ENCODE data around the gene AOPEP.
A peak's percentile ranks its signal among the peaks of the same experiment; 100 is the strongest.

AOPEP gene

DNA sequence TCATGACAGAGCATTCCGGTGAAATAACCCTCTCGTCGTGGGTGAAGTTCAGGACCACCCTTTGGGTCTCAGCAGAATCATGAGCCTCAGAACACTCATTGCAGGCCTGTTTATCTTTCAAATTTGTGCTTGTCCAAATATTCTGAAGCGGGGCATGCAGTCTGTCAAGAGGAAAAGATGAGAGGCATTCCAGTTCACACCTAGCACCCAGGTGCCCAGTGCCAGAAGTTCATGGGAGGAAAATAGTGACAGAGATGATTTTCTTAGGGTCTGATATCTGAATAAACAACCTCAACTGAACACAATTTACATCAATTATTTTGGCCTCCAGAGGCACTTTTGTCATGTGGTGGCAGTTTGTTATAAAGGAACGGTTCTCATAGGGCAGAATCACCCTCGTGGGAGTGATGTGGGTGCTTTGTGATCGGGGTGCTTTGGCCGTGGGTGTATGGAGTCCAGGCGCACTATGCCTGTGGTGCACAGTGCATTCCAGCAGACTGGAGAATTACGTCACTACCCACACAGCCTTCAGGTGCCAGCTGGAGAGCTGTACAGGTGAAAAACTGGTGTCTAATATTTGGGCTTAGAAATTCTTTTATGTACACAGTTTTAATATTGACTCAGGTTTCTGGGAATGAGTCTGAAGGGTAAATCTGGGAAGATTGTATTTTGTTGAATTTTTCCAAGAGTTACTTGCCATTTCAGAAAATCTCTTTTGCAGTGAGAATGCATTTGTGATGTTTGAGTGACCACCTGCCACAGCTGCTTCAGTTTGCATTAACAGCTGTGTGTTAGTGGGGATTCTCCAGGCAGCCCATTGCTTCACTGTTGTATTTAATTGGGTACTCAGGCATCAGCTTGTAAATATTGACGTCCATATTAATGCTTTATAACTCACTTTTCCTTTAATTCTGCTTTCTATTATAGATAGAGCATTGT is 301.7 kb downstream of the AOPEP start:
- DNase-seq, result no peak

DNA sequence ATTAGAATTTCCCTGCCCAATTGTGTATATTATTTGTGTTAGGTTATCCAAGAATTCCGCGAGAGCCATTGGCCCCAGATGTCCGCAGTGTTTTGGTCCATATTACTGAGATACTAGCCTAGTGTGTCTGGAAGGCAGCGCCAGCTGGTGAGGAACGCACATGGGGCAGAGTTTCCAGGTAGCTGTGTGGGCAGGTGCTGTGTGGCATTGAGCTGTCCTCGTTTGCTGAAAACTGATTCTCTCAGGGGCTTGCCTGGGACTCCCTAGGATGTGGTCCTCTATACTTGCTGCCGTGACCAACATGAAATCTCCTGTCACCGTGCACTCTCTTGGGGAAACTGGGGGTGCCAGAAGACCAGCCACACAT is 302.3 kb downstream of the AOPEP start:
- no peak for DNase-seq

DNA sequence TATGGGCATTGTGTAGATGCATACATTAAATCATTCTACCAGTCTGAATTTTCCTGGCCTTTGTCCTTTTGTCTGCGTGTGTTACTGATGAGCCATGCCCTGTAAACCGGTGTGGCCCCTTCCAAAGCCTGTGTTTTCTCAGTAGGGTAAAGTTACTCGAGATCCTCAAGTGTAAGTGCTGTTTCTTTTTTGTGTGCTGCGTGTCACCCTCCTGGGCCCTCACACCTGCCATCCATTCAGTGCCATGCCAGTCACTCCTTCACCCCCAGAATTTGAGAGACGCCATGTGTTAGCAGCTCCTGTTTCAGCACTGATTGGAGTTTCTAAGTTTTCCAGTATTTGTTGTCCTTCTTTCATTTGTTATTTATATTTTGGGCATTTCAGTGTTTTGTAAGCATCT is 302.8 kb downstream of the AOPEP start:
- DNase-seq, result no peak

DNA sequence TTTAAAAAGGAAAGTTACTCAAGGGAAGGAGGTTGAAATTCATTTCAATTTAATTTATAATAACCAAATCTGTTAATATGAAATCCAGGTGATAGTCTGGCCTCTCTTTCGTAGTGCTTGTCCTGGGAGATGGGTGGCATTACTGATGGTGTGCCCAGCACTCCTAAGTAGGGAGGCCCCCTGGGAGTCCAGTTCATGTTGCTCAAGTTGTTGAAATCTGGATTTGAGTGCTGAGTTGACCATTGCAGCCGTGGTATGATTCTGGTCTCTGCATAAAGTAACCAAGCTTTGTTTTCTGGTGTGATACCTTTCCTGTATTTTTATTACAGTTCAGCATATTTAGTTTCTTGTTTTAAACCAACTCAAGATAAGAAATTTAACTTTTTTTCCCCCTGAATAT is 303.2 kb downstream of the AOPEP start:
- no peak for DNase-seq

DNA sequence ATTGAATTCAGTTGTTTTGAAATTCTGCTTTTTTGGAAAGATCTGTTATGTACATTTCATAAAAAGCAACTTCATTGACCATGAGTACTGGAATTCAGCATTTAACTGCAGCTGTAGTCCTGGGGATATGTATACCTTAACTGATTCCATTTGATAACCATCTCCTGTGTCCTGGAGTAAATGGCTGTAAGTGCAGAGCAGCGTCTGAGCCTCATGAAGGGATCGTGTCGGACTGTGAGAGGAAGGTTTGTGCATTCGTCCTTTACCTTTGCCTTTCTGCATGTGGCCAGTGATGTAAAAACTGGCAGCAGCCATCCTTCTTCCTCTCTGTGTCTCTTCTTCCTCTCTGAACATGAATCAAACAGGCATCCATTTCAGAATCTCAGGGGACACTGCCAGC is 303.8 kb downstream of the AOPEP start:
- DNase-seq, result no peak

DNA sequence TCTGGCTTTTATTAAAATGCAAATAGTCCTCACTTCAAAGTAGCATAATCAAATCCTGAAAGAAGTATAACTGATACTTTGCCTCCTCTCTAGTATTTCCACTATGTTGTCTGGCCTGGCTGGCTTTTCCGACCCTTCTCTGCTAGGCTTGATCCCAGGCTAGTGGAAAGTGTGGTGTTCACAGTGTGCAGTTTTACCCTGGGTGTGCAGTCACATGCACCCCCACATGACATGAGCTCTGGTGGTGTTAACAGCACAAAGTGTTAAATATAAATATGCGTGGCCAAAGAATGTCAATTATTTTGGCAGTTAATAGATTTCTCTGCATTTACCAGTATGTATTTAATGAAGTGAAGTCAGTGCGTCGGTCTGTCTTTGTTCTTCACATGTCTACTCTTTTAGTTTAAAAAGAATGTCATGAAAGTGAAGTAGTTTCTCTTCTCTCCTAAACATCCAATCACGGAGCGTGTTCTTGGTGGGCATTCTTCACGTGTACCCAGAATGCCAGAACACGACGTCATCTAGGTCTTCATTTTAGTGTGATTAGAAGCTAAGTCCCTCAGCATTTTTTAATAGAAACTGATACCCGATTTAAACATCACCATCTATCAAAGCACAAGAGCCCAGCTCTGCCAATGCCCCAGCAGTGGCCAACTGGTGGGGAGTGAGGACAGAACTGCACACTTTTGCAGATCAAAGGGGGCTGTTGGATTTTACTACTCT is 304.6 kb downstream of the AOPEP start:
- no peak for DNase-seq

DNA sequence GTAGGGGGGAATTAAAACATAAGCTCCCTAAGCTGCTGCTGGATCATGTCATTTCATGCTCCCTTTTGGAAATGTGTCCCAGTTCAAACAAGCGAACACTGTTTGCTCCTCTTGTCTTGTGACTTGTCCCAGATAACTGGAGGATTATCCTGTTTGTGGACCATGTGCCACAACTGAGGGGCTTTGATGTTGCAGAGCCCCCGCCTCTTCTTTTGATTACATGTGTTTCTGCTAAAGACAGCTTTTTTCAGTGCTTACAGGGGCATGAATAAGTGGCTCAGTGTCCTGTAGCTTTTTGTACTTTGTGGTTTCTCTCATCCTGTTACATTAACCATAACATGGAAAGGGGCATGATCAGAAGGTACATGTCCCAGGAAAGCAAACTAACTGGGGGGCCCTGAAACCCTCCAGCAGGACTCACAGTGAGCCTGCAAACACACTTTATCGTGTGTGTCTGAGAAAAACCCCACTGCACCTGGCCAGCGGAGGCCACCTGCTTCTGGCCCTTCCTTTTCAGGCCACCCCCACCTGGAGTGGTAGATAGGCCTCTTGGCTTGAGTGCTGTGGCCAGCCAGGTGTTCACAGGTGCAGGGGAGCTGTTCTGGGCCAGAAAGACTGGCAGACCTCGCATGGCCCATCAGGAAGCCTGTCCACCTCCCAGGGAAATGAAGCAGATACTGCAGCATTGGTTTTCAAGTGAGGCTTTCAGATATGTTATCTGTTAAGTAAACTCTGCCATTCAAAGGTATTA is 305.4 kb downstream of the AOPEP start:
- DNase-seq, result no peak

DNA sequence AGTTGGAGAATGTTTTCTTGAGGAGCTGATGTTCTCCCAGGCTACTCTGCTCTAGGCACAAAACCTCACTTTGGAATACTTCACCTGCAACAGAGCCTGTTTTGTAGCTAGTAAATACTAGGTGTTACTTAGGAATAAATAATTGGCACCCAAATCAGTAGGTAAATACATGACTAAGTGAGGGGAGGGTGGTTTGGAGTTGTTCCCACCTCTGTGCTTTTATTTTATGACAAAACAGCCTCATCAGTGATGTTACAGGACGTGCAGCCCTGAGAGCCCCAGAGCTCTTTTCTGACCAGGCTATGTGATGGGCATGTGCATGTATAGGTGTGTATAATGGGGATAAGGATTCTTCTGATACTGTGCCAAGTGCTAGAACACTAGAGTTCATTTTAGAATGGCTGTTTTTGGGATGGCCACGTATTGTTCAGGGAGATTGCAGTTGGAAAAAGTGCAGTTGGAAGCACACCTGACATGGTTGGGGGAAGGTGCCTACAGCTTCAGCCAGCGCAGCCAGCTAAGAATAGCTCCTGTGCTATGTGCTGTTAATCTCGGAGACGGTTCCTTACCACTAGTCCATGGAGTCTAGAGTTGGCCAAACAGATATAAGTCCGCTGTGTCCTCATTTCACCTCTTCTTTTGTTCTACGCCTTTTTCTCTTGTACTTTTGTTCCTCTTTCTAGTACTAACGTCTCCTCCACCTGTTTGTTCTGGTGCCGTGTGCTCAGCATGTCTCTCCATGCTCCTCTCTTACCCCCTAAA is 306.3 kb downstream of the AOPEP start:
- no peak for DNase-seq

DNA sequence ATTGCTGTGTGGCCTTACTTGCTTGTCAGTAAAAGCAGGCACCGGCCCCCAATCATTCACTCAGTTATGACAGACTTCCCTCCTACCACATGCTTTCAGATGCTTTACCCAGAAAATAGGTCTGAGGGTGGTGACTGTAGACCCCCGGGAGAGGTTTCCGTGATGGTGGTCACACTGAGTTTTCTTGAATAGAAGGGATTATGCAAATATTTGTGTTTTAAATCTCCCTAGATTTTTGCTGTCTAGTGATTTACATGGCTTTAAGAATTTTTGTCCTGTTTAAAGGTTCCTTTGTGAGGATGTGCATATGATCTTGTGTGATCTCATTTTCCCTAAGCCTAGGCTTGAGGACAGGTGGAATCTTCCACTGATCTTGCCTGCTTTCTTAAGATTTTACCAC is 309.3 kb downstream of the AOPEP start:
- DNase-seq, result no peak

DNA sequence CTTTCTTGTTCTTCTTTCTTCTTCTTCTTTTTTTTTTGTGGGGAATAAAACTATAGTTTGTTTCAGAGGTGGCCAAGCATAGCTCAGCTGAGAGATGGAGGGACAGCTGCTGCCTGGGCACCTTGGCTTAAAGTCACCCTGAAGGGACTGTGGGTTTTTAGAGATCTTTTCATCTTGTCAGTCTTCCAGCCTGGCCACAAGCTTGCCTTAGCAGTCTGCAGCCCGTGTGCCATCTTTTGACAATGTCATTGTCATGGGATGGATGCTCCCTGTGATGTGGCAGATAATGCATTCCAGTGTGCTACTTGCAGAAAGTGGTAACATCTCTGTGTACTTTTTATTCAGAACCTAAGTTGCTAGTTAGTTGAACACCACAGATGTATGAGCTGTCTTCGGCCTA is 310.2 kb downstream of the AOPEP start:
- no peak for DNase-seq

DNA sequence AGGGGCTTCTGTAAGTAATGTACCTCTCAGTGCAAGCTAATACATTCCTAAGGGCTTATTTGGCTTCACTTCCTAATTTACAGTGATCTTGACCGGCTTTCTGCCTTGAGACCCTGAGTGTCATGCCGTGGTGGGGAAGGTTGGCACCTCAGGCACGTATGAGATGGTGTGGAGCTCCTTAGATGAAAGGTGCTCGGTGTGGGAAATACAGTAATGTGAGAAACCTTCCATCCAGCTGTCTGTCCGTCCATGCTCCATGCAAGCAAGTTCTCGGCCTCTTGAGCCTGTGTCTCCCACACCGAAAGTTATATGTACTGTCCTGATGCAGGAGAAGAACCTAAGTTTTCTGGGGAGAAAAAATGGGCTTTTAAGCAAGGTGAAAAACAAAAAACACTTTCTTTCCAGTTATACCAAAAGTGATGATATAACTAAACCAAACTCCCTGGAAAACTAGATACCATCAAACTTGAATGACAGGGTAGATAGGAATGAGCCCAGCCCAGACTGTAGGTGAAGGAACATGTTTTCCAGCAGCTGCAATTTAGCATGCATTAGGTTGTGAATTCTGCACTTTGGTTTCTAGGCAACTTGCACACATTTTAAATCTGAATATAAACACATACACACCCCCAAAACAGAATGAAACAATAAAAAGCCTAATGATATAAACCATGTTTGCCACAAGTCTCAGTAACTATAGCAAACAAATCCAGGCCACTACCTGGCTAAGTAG is 311.5 kb downstream of the AOPEP start:
- DNase-seq, result no peak

DNA sequence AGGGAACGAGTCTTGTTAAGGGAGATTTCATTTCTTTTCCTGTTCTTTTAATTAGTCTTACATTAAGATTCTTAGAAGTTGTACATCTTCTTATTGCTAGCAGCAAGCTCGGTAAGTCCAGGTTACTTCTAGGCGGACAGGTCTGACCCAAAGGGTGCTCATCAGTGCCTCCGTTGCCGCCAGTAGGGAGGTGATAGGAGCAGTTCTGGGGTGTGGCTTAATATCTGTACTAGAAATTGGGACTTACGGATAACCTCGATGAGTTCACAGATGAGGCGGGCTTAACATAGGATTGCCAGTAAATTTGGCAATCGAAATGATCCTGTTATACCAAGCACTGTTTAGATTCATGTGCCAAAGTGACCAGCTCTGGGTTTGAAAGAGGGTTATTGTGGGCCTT is 312.2 kb downstream of the AOPEP start:
- DNase-seq, result no peak

DNA sequence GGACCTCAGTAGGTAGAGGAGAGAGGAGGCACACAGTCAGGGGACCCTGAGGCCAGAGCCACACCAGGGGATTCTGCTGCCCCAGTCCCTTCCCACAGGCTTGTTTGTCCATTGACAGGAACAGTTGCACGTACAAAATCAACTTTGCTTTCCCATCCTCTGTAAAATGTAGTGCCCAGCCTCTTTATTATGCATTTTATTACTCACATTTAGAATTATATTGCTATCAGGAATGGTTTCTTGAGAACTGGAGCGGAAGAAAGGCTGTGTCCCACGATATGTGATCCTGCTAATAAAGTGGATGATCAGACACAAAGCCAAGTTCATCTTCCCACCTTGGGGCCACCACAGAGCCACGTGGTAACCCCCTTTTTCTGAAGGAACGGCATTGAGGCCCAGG is 313.6 kb downstream of the AOPEP start:
- DNase-seq, result no peak

DNA sequence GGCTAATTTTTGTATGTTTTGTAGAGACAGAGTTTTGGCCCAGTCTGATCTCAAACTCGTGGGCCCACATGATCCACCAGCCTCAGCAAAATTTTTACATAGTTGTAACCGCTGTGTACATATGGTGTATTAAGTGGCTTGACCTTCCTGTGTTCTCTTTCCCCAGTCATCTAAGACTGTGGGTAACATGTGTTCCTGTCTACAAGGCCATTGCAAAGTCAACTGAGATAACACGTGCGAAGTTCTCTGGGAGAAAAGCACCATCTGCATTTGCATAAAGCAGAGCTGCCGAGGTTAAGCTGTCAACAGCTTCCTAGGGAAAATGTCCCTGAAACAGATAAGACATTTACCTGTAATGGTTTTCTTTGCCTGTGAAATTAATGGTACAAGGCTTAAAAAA is 317.3 kb downstream of the AOPEP start:
- no peak for DNase-seq

DNA sequence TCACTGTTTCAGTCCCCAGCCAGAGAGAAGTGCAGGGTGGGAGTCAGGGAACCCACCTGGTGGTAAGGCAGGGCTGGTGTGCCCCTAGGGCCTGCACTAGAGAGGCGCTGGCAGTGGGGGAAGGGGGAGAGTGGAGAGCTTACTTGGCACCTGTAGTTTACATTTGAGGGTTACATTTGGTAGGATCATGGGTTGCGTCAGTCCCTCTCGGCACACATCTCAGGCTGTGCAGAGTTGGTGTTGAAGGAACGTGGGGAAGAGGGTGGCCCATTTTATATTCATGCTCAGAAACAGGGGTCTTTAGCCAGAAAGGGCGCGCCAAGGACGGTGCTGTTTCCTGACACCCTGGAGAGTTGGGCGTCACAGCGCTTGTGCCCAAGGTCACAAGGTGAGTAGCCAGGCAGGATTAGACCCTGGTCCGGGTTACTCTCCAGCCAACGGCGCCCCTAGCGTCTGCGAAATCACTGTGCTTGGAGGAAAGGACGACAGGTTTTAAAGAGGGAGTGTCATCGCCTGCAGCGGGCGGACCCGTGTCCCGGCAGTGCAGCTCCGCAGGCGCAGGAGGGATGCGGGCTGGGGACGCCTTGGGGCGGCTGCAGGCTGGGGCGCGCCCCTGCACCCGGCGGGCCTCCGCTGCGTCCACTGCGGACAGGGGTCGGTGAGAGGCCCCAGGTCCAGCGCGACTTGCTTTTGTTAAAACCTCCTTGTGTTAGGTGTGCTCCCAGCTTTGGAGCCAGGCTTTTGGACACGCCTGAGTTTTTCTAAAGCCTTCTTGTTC is 318.4 kb downstream of the AOPEP start:
- no peak for DNase-seq

DNA sequence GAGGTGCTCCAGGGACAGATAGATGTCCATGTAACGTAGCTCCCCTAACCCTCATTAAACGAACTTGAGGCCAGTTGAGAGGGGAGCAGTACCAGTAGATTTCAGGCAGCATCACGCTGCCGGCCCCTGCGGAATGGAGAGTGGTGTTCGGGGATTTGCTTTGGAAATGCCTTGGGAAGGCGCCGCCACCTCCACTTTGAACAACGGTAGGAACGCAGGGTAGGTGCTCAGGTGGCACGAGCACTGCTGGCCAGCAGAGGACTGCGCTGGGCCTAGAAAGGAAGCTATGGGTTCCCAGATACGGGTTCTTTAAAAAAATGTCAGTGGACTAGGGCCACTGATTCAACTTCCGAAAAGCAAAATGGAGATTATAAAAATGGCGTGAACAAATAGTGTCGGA is 319.3 kb downstream of the AOPEP start:
- no peak for DNase-seq

DNA sequence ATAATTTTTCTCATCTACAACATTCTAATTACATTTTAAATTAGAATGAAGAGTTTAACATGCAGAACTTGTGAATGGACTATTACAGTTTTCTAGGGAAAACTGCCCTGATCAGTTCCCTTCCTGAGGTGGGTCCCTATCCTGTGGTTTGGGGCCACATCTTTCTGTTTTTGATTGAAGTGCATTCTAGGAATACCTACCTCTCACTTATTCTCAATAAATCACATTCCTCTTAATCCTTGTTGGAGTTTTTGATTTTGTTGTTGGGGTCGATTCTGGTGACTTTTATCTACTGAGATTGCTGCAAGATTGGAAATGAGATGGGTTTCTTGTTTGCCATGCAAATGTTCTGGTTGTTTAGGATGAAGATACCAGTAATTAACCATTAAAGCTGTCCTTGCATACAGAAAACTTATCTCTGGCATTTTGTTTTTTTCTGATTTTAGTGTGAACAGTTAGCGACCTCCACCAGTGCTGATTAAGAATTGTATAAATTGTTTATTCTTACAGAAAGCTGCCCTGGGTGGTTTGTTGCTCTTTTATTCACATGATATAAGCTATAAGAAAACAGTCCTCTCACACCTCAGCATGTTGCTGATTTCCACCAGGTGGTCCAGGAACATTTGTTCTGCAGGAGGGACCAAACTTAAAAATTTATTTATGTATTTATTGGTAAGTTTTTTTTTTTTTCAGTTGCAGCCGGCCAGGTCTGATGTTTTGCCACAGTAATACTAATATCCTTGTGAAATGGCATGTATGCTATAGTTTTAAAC is 321.1 kb downstream of the AOPEP start:
- DNase-seq, result no peak

DNA sequence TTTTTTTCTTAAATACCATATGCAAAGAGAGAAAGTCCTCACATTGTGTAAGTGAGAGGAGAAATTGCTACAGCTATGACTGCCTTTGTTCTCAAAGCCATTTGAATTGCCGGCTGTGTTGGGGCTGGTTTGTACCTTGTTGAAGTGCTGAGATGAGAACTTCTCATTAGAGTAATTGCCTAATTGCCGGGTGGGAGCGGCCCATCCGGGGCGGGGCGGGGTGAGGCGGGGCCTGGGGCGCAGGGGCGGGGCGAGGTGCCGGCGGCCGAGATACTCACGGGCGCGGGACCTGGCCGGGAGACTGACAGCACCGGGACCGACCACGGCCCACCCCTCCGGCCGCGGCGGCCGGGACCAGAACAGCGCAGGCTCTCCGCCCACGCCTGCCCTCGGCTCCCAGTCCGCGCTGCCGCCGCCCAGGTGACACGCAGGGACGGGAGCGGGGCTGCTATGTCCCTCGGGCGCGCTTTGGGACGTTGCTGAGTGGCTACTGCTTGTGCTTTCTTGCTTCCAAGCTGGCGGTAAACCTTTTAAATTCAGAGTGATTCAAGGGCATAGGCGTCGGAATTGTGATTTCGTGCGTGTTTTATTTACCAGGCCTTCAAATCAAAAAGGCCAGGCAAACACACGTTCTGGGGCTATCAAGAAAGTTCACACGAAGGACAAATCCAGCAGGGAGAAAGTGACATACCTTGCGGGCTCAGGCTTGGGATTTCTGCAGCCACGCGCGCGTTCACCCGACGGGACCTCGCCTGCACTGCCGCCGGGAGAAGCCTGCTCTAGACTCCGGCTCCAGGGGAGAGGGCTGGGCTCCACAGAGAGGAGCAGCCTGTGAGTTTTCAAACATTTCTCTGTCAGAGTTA is 322.0 kb downstream of the AOPEP start:
- DNase-seq, result peak; percentile 63

DNA sequence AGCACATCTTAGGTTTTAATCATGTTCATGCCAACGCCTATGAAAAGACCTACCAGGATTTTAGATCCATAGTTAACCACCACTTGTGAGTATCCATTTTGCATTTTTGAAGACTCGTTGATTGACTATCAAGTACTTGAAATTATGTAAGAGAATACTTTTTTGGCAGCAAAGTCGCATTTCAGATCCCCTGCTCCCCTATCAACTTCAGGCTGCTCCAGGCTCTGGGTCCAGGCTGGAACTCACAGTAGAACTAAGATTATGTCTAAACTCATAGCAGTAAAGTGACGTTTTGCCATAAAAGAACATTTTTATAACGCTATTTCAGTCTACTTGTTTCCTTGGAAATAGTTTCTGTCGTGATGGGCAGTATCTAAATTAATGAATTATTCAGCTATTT is 323.3 kb downstream of the AOPEP start:
- DNase-seq, result no peak
